Ammon's horn (tissue), 1 donor: ENCODE results near the gene NTN1.

ENCODE experiments used
- DNase-seq: peaks from one replicate; pipeline ENCODE4 v3.0.0-alpha.2; 2016; ENCODE audit warnings: low spot score

Gene NTN1

GRCh38 chr17:9195961-9196670 lies 174.8 kb downstream of the NTN1 start:
- DNase-seq, result no peak

- DNase-seq, result no peak
These were observed 178.6 kb downstream of the NTN1 start for GRCh38 chr17:9199571-9200551.

GRCh38 chr17:9200699-9201359 lies 179.5 kb downstream of the NTN1 start:
- no peak for DNase-seq

GRCh38 chr17:9202532-9202931 lies 181.2 kb downstream of the NTN1 start:
- no peak for DNase-seq

- DNase-seq, result no peak
These were observed 182.6 kb downstream of the NTN1 start for GRCh38 chr17:9203771-9204425.

GRCh38 chr17:9204637-9205329 lies 183.5 kb downstream of the NTN1 start:
- peak; percentile 63 for DNase-seq

GRCh38 chr17:9205520-9206409 lies 184.5 kb downstream of the NTN1 start:
- DNase-seq, result no peak

GRCh38 chr17:9206410-9206703 lies 185.0 kb downstream of the NTN1 start:
- no peak for DNase-seq

- no peak for DNase-seq
These were observed 185.5 kb downstream of the NTN1 start for GRCh38 chr17:9206741-9207332.

GRCh38 chr17:9208381-9209105 lies 187.2 kb downstream of the NTN1 start:
- no peak for DNase-seq

GRCh38 chr17:9209347-9209746 lies 188.0 kb downstream of the NTN1 start:
- no peak for DNase-seq

- DNase-seq, result no peak
These were observed 188.6 kb downstream of the NTN1 start for GRCh38 chr17:9209781-9210370.

GRCh38 chr17:9211133-9211765 lies 189.9 kb downstream of the NTN1 start:
- no peak for DNase-seq

GRCh38 chr17:9212376-9213302 lies 191.3 kb downstream of the NTN1 start:
- DNase-seq, result no peak

- DNase-seq, result no peak
These were observed 192.0 kb downstream of the NTN1 start for GRCh38 chr17:9213303-9213640.

GRCh38 chr17:9215465-9215864 lies 194.2 kb downstream of the NTN1 start:
- DNase-seq, result no peak
